Measurements from ENCODE around the gene COL27A1. TPM values are rescaled to one million over a fixed set of nuclear protein-coding genes. Genes with fewer than 3 reads are reported as not detected.

COL27A1 gene
- total RNA-seq, 4 donors from 2014 or later = 2.1 to 9.0 (median 3.8) TPM

GRCh38 chr9:114346146-114346545 lies 190.8 kb downstream of the COL27A1 start:
- Histone ChIP-seq H3K36me3 (peaks cover 0 to 76% (median 29%) of the 10 kb centered on the region in 4 donors), H3K4me3 (no peak overlapping the region), H3K4me1 (peaks cover 6 to 20% (median 8%) of the 10 kb centered on the region in 4 donors), H3K27ac (no peak overlapping the region), H3K9me3 (no peaks in the 10 kb centered on the region), H3K27me3 (no peaks in the 10 kb centered on the region)
- WGBS, 2 donors (ENCODE audit: low coverage in 1 of 2) = 91% methylated on average over 11 of the region's 11 CpGs; no CpG with 5 or more reads in 1 of the 2 donors
- intact Hi-C loops (cut with DNase I; ENCODE audit: low total_unique reads) = loop anchor here (10.0 kb wide), 2 partner anchors 49 to 299 kb away; no protein-coding TSS in a partner anchor
- no peak for DNase-seq
- no peak for TF ChIP-seq EP300 (IDR thresholded peaks at IDR 0.05; ENCODE audit: low read depth)
- no peak for TF ChIP-seq CTCF (IDR thresholded peaks at IDR 0.05)
- no peak for TF ChIP-seq POLR2AphosphoS5 (IDR thresholded peaks at IDR 0.05)
- no peak for TF ChIP-seq POLR2A (IDR thresholded peaks at IDR 0.05)
- in situ Hi-C loops (cut with MboI; ENCODE audit: low pct_ligation_motif_present in 1 of 4, low pct_unique_long_range_greater_than_20kb in 1 of 4, low sequenced_read_pairs in 3 of 4) = no loop called here

DNA sequence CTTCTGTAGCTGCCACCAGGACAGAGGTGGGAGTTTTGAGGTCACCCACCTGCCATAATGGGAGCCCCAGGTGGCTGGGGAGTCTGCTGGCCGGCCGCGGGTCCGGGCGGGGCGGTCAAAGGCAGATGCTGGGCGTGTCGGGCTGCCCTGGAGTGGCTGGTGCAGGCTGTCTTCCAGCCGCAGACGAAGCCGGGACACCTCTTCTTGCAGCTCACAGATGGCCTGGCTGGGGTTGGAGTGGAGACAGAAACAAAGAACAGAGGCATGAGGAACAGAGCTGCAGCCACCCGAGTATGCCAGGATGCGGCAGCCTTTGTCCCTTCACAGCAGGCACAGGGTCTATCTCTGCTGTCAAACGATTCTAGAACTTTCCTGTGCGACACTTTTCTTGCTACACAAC lies 192.3 kb downstream of the COL27A1 start:
- H3K4me3 ChIP-seq = no peak overlapping the region
- H3K27me3 ChIP-seq = no peaks in the 10 kb centered on the region
- H3K27ac ChIP-seq = peak overlapping the region in 1 of 4 donors; percentile 74
- intact Hi-C loops (cut with DNase I; ENCODE audit: low total_unique reads) = loop anchor here (10.0 kb wide), 2 partner anchors 47 to 297 kb away; no protein-coding TSS in a partner anchor
- 0 to 73% methylated on average over 1 to 15 of the region's 15 CpGs for WGBS, 2 donors (ENCODE audit: low coverage in 1 of 2)
- peaks cover 6 to 20% (median 8%) of the 10 kb centered on the region in 4 donors for H3K4me1 ChIP-seq
- TF ChIP-seq EP300 (IDR thresholded peaks at IDR 0.05; ENCODE audit: low read depth) (no peak), CTCF (IDR thresholded peaks at IDR 0.05) (no peak), POLR2AphosphoS5 (IDR thresholded peaks at IDR 0.05) (no peak)
- in situ Hi-C loops (cut with MboI; ENCODE audit: low pct_ligation_motif_present in 1 of 4, low pct_unique_long_range_greater_than_20kb in 1 of 4, low sequenced_read_pairs in 3 of 4) = no loop called here
- DNase-seq = no peak
- H3K9me3 ChIP-seq = no peaks in the 10 kb centered on the region
- H3K36me3 ChIP-seq = peaks cover 0 to 75% (median 32%) of the 10 kb centered on the region in 4 donors

DNA sequence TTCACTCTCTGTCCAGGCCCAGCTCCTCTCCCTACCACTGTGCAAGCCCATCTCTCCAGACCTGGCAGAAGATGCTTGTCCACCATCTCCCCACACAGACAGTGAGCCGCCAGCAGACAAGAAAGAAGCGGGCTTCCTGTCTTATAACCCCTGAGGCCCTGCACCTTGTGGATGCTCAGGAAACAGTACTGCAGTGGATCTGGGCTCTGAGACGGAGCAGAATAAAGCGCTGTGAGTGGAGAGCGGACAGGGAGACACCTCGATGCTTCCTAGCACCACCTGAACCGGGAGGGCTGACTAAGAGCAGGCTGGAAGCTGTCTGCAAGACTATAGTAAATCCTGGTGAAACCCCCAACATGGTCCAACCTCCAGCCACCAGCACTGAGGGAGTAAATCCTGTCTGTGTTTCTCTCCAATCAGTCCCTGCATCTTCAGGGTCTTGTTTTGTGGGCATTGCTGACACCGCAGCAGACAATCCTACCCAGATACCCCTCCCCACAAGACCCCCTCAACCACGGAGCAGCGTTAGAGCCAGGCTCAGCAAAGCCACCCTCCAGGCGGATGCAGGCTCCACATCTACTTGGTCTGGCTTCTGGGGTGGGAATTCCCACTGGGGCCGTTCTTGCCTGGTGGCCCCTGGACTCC lies 193.0 kb downstream of the COL27A1 start:
- WGBS, 2 donors (ENCODE audit: low coverage in 1 of 2) = 60 to 92% methylated on average over 1 to 12 of the region's 12 CpGs
- Histone ChIP-seq H3K4me3 (no peak overlapping the region), H3K36me3 (peaks cover 0 to 73% (median 32%) of the 10 kb centered on the region in 4 donors), H3K4me1 (peaks cover 6 to 20% (median 8%) of the 10 kb centered on the region in 4 donors), H3K27me3 (no peaks in the 10 kb centered on the region), H3K9me3 (no peaks in the 10 kb centered on the region), H3K27ac (peak overlapping the region; percentile 68 to 79 (median 71))
- no peak for DNase-seq
- TF ChIP-seq EP300 (IDR thresholded peaks at IDR 0.05; ENCODE audit: low read depth) (no peak), POLR2AphosphoS5 (IDR thresholded peaks at IDR 0.05) (no peak), POLR2A (IDR thresholded peaks at IDR 0.05) (no peak), CTCF (IDR thresholded peaks at IDR 0.05) (no peak)
- in situ Hi-C loops (cut with MboI; ENCODE audit: low pct_ligation_motif_present in 1 of 4, low pct_unique_long_range_greater_than_20kb in 1 of 4, low sequenced_read_pairs in 3 of 4) (no loop called here), intact Hi-C loops (cut with DNase I; ENCODE audit: low total_unique reads) (loop anchor here (10.0 kb wide), 2 partner anchors 46 to 296 kb away; no protein-coding TSS in a partner anchor)

GRCh38 chr9:114348906-114349482 lies 193.7 kb downstream of the COL27A1 start:
- in situ Hi-C loops (cut with MboI; ENCODE audit: low pct_ligation_motif_present in 1 of 4, low pct_unique_long_range_greater_than_20kb in 1 of 4, low sequenced_read_pairs in 3 of 4) = no loop called here
- no peaks in the 10 kb centered on the region for H3K27me3 ChIP-seq
- DNase-seq = peak; percentile 70
- H3K9me3 ChIP-seq = no peaks in the 10 kb centered on the region
- TF ChIP-seq CTCF (IDR thresholded peaks at IDR 0.05) = no peak
- peak; percentile 33 to 50 (median 33) for TF ChIP-seq POLR2AphosphoS5 (IDR thresholded peaks at IDR 0.05)
- intact Hi-C loops (cut with DNase I; ENCODE audit: low total_unique reads) = loop anchor here (10.0 kb wide), 2 partner anchors 46 to 296 kb away; no protein-coding TSS in a partner anchor
- WGBS, 2 donors (ENCODE audit: low coverage in 1 of 2) = 20 to 44% methylated on average over 2 to 9 of the region's 9 CpGs
- H3K27ac ChIP-seq = peak overlapping the region; percentile 68 to 79 (median 71)
- H3K4me1 ChIP-seq = peaks cover 6 to 20% (median 8%) of the 10 kb centered on the region in 4 donors
- H3K4me3 ChIP-seq = no peak overlapping the region
- H3K36me3 ChIP-seq = peaks cover 0 to 78% (median 32%) of the 10 kb centered on the region in 4 donors

Data from transverse colon (tissue), 4 donors.